Activated CD8-positive, alpha-beta memory T cell treated with anti-CD3 and anti-CD28 coated beads, Interleukin-2, amount 50 U/mL, for 4 hours (primary cell): ENCODE results near the gene PMM1.
"Not testable (repeated sequence)": the region's sequence is repeated elsewhere in the genome, so short reads cannot be mapped to it uniquely, and the experiment has no call there.

ENCODE experiments used
- DNase-seq: peaks from one replicate; pipeline ENCODE4 v3.0.0-alpha.2; 2020

Gene PMM1

GRCh38 chr22:41596776-41597634 lies 7.4 kb upstream of the PMM1 start:
- DNase-seq, result no peak

GRCh38 chr22:41595703-41596102 lies 6.1 kb upstream of the PMM1 start:
- no peak for DNase-seq

DNA sequence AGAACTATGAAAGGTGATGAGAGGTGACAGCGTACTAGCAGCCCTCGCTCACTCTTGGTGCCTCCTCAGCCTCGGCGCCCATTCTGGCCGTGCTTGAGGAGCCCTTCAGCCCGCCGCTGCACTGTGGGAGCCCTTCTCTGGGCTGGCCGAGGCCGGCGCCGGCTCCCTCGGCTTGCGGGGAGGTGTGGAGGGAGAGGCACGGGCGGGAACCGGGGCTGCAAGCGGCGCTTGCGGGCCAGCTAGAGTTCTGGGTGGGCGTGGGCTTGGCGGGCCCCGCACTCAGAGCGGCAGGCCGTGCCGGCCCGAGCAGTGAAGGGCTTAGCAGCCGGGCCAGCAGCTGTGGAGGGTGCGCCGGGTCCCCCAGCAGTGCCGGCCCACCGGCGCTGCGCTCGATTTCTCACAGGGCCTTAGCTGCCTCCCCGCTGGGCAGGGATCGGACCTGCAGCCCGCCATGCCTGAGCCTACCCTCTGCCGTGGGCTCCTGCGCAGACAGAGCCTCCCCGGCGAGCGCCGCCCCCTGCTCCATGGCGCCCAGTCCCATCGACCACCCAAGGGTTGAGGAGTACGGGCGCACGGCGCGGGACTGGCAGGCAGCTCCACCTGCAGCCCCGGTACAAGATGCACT lies 3.8 kb upstream of the PMM1 start:
- not testable (repeated sequence) for DNase-seq

DNA sequence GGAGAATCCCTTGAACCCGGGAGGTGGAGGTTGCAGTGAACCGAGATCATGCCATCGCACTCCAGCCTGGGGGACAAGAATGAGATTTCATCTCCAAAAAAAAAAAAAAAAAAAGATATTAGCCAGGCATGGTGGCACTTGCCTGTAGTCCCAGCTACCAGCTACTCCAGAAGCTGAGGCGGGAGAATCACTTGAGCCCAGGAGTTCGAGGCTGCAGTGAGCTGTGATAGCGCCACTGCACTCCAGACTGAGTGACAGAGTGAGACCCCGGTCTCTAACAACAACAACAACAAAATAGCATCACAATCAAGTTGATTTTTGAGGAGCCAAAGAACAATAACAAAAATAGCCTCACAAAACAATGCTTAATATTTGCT lies 2.3 kb downstream of the PMM1 start:
- DNase-seq, result no peak

DNA sequence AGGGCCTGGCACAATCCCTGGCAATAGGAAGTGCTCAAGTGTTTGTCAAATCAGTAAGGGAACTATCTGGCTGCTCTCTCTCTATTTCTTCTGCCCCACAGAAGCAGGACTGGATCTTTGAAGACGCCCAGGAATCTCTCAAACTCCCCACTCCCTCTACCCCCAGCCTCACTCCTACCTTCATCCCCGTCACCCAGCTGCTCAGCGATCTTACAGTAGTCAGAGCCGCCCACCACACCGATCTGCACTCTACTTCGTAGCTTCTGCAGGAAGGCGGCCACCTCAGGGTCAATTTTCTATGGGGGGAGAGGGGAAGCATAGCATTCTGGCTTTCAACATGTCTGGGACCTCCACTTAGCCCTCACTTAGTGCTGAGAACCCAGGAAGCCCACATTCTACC lies 3.7 kb downstream of the PMM1 start:
- no peak for DNase-seq

GRCh38 chr22:41584881-41585280 lies 4.8 kb downstream of the PMM1 start:
- DNase-seq, result no peak

DNA sequence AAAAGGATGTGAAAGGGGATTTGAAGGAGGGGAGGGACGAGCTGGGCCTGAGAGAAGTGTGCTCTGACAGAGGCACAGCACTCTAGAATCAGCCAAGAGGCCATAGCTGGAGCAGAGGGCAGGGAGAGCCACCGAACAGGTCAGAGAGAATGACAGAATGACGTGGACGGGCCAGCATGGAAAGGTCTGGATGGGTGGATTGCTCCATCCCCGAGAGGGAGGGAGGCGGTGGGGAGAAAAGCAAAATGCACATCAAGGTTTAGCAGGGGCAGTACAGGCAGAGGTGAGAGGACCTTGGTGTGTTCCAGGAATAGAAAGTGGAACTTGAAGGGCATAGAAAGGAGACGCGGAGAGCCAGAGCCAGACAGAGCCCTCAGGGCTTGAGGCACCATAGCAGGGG lies 6.9 kb downstream of the PMM1 start:
- no peak for DNase-seq

- no peak for DNase-seq
Observed at GRCh38 chr22:41579997-41580355, 9.7 kb downstream of the PMM1 start.

- DNase-seq, result no peak
Observed at GRCh38 chr22:41579297-41579996, 10.2 kb downstream of the PMM1 start.

DNA sequence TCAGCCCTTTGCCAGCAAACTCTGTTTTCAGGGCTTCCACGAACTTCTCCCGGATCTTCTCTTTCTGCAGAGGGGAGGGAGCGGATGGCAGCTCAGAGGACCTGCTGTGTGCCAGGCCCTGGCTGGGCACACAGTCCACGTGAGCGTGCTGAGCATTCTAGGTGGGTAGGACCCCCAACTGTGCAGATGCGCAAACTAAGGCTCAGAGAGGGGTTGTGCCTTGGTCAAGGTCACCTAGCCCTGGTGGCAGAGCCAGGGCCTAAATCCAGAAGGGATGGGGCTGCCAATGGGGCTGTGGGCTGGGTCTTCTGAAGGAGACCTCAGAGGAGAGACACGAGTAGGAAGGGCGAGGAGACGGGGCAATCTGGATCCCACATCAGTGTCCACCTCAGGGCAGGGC lies 10.8 kb downstream of the PMM1 start:
- DNase-seq, result no peak

DNA sequence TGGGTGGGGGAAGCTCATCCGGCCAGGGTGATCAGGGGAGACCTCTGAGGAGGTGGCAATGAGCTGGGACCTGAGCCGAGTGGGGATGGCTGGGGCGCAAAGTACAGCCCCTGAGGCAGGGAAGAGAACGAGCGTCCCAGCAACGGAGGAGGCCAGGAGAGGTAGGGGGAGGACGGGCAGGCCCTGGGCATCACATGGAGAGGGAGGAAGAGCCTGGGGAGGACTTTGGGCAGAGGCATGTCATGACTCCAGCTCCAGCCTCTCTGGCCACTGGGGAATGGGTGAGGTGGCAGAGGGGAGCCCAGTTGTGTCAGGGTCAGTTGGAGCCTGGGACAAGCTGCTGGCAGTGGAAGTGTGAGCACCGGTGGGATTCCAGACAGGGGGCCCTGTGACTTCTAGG lies 11.5 kb downstream of the PMM1 start:
- DNase-seq, result no peak

GRCh38 chr22:41576877-41577276 lies 12.8 kb downstream of the PMM1 start:
- DNase-seq, result no peak

- DNase-seq, result no peak
Observed at GRCh38 chr22:41575533-41575932, 14.1 kb downstream of the PMM1 start.

DNA sequence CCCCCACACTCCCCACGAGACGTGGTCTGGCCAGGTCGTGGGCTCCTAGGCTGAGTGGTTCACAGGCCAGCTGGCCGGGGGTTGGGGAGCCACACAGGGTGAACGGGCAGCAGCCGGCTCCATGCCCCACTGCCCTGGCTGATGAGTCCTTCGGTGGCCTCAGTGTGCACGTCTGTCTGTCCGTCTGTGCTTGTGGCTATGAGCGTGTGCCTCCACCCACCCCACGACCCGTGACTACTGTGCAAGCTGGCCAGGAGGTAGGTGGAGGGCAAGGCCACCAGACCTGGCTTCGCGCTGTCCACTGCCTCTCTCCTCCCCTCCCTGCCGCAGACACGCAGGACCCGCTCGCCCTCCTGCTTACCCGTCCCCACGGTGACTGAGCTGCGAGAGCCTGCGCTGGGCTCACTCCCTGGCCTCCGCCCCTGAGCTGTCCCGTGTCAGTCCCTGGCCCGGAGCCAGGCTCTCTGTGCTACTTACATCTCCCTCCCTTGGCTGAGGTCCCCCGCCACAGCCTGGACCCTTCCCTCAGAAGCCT lies 14.7 kb downstream of the PMM1 start:
- DNase-seq, result no peak

- DNase-seq, result no peak
Observed at GRCh38 chr22:41573677-41574076, 16.0 kb downstream of the PMM1 start.

GRCh38 chr22:41572305-41572704 lies 17.3 kb downstream of the PMM1 start:
- not testable (repeated sequence) for DNase-seq

DNA sequence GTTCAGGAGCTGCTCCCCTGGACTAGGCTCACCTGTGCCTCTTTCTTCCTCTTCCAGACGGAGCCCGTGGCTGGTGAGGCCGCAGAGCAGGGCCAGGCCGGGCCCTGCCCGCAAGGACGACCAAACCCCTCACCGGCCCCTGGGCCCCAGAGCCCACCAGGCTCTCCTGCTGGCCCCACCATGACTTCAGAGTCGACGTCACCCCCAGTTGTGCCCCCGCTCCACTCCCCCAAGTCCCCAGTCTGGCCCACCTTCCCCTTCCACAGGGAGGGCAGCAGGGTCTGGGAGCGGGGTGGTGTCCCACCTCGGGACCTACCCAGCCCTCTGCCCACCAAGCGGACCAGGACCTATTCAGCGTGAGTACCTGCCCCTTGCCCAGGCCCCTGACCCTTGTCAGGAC lies 17.9 kb downstream of the PMM1 start:
- DNase-seq, result no peak

- DNase-seq, result no peak
Observed at GRCh38 chr22:41570221-41570620, 19.4 kb downstream of the PMM1 start.

GRCh38 chr22:41568811-41569210 lies 20.8 kb downstream of the PMM1 start:
- no peak for DNase-seq

DNA sequence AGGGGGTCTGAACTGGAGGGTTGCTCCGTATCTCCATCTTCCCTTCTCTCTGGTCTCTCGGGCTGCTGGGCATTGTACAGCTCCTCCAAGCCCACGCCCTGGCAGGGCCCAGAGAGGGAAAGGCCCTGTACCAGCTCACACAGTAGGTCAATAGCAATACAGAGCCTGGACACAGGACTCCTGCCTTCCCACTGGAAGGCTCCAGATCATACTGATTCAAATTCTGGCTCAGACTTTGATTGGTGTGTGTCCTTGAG lies 22.2 kb downstream of the PMM1 start:
- no peak for DNase-seq

DNA sequence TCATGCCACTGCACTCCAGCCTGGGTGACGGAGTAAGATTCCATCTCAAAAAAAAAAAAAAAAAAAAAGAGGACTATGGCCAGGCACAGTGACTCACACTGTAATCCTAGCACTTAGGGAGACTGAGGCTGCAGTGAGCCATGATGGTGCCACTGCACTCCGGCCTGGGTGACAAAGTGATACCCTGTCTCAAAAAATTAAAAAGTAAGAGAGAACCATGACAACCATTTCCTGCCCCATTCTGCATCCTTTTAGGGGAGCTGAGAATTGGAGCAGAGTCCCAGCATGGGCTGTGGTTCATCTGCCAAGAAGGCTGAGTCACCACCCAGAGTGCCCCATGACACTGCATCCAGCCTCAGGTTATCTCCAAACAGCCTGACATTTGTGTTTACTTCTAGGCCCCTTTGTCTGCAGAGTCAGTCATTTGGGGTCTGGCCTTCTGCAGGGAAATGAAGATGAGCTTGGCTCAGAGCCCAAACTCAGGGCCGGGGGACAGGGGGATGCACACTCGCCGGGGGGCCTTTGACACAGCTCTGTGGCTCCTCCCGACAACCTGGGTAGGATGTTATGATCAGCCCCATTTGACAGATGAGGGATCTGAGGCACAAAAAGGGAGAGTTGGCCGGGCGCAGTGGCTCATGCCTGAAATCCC lies 24.1 kb downstream of the PMM1 start:
- DNase-seq, result no peak

- DNase-seq, result no peak
Observed at GRCh38 chr22:41564563-41564962, 25.1 kb downstream of the PMM1 start.

DNA sequence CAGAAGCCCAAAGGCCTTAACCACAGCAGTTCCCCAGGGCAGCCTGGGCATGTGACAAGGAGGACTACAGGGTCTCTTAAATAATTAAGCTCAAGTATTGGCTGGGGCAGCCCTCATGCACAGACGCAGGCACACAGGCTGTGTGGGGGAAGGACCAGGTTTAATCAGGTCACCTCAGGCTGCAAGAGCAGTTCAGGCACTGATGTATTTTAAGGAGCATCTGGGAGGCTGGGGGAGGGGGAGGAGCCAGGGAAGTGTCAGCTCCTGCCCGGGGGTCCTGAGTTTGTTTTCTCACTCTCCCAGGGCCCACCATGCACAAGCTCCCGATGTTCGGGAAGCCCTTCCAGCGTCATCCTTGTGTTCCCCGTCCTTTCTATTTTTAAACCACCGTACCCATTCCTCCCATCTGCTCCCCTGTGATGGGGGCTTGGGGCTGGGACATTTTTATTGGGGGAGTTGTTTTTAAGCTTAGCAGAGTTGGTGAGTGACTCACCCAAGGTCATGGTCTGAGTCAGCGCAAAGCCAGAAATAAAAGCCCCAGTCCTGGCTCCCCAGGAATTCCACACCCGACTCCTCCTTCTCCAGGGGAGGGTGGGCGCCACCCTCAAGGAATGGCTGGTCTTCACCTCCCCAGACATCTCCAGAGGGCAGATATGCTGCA lies 26.5 kb downstream of the PMM1 start:
- DNase-seq, result no peak
